ENCODE measurements around the gene COX5A. TPM values are rescaled to one million over a fixed set of nuclear protein-coding genes. Genes with fewer than 3 reads are reported as not detected.

The COX5A gene
- total and polyA plus RNA-seq, 4 donors: 72.6 to 222 (median 104) TPM

DNA sequence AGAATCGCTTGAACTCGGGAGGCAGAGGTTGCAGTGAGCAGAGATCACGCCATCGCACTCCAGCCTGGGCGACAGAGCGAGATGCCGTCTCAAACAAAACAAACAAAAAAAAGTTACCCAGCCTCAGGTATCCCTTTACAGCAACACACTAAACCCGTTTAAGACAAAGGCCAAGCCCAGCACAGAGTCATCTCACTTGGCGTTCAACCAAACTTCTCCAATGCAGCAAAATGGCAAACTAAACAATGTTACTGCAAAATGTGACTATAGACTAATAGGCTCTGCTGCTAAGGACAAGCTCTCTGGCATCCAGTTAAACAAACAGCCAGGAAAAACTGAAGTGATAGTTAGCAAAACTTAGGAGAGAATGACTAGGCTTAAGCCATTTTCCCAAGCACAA lies 24.8 kb downstream of the COX5A start:
- H3K4me1 ChIP-seq (ENCODE audit: control insufficient read depth in 1 of 2, insufficient read depth in 2 of 2, low read length in 2 of 2): no peaks in the 10 kb centered on the region
- no peaks in the 10 kb centered on the region for H3K9me3 ChIP-seq (ENCODE audit: control insufficient read depth, low read length)
- intact Hi-C loops (cut with DNase I): no loop called here
- DNase-seq: no peak
- no peak overlapping the region for H3K4me3 ChIP-seq (ENCODE audit: low read length in 2 of 2)
- ATAC-seq (ENCODE audit: low FRiP score): no peak
- H3K27me3 ChIP-seq (ENCODE audit: control insufficient read depth in 1 of 2, insufficient read depth in 2 of 2, low read length in 1 of 2): no peaks in the 10 kb centered on the region
- no peak overlapping the region for H3K27ac ChIP-seq (ENCODE audit: low read depth in 1 of 2, low read length in 2 of 2)
- H3K36me3 ChIP-seq (ENCODE audit: control insufficient read depth in 1 of 2, insufficient read depth in 2 of 2, low read length in 1 of 2): peaks cover 3% of the 10 kb centered on the region in 2 donors
- 88 to 89% methylated on average over 9 of the region's 9 CpGs for WGBS, 2 donors

- intact Hi-C loops (cut with DNase I): loop anchor here in 1 of 2 donors (5.0 kb wide), 2 partner anchors 36 to 44 kb away; partner anchors contain the start of gene SCAMP2
- H3K27ac ChIP-seq (ENCODE audit: low read depth in 1 of 2, low read length in 2 of 2): no peak overlapping the region
- DNase-seq (no peak), ATAC-seq (ENCODE audit: low FRiP score) (no peak)
- WGBS, 2 donors: 95 to 97% methylated on average over 4 of the region's 4 CpGs
- H3K36me3 ChIP-seq (ENCODE audit: control insufficient read depth in 1 of 2, insufficient read depth in 2 of 2, low read length in 1 of 2): peaks cover 2 to 3% of the 10 kb centered on the region in 2 donors
- H3K9me3 ChIP-seq (ENCODE audit: control insufficient read depth, low read length): no peaks in the 10 kb centered on the region
- H3K4me1 ChIP-seq (ENCODE audit: control insufficient read depth in 1 of 2, insufficient read depth in 2 of 2, low read length in 2 of 2): no peaks in the 10 kb centered on the region
- H3K27me3 ChIP-seq (ENCODE audit: control insufficient read depth in 1 of 2, insufficient read depth in 2 of 2, low read length in 1 of 2): no peaks in the 10 kb centered on the region
- H3K4me3 ChIP-seq (ENCODE audit: low read length in 2 of 2): no peak overlapping the region
These were observed 29.2 kb downstream of the COX5A start for GRCh38 chr15:74908635-74909034.

GRCh38 chr15:74907163-74907870 lies 30.6 kb downstream of the COX5A start:
- intact Hi-C loops (cut with DNase I): loop anchor here in 1 of 2 donors (2.0 to 5.0 kb wide), 3 partner anchors 29 to 45 kb away; partner anchors contain the start of gene SCAMP2
- ATAC-seq (ENCODE audit: low FRiP score) (peak; percentile 20), DNase-seq (no peak)
- Histone ChIP-seq H3K4me3 (ENCODE audit: low read length in 2 of 2) (peak overlapping the region; percentile 71 to 91), H3K4me1 (ENCODE audit: control insufficient read depth in 1 of 2, insufficient read depth in 2 of 2, low read length in 2 of 2) (no peaks in the 10 kb centered on the region), H3K9me3 (ENCODE audit: control insufficient read depth, low read length) (no peaks in the 10 kb centered on the region), H3K27ac (ENCODE audit: low read depth in 1 of 2, low read length in 2 of 2) (peak overlapping the region in 1 of 2 donors; percentile 69), H3K27me3 (ENCODE audit: control insufficient read depth in 1 of 2, insufficient read depth in 2 of 2, low read length in 1 of 2) (no peaks in the 10 kb centered on the region), H3K36me3 (ENCODE audit: control insufficient read depth in 1 of 2, insufficient read depth in 2 of 2, low read length in 1 of 2) (no peaks in the 10 kb centered on the region)
- 40 to 47% methylated on average over 8 of the region's 8 CpGs for WGBS, 2 donors

DNA sequence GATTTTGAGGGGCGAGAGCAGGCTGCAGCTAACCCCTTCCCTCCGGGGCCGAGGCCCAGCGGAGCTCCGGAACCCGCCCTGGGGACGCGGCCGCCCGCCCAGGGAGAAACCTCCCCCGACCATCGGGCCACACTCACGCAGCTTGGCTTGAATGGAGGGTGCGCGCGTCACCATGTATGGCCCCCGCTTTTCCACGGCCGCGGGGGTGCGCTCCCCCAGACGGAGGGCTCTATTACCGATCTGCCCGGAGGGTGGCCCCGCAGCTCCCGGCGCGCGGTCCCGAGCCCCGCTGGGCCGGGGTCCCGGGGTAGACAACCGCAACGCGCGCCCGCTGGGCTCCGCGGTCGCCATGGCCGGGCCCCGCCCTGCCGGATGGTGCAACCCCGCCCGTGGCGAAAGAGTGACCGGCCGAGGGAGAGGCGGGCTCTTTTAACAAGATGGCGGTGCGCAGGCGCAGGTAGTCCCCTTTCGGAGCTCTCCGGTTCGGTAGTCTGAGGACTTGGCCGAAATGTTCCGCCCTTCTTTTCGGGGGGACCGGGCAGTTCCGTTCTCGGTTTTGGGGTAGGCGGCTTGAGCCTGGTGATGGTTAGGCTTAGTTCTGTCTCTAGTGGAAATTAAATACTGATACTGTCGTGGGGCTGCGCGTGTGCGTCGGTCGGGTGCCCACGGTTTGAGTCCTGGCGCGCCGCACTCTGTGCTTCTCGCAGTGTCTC lies 31.3 kb downstream of the COX5A start, which contains the start of gene FAM219B:
Gene FAM219B, minus strand, starts transcription at position 402 of the 713 bp plus-strand sequence. Its CDS starts 51 bp downstream, at position 351.
- intact Hi-C loops (cut with DNase I): loop anchor here in 1 of 2 donors (2.0 to 5.0 kb wide), 3 partner anchors 30 to 46 kb away; partner anchors contain the start of gene SCAMP2
- peak within 1 kb of the TSS; percentile 69 to 78 for H3K27ac ChIP-seq (ENCODE audit: low read depth in 1 of 2, low read length in 2 of 2)
- H3K4me3 ChIP-seq (ENCODE audit: low read length in 2 of 2): peak within 1 kb of the TSS; percentile 71 to 91
- H3K4me1 ChIP-seq (ENCODE audit: control insufficient read depth in 1 of 2, insufficient read depth in 2 of 2, low read length in 2 of 2): no peaks in the 10 kb centered on the region
- 0 to 1% methylated on average over 71 to 74 of the region's 74 CpGs for WGBS, 2 donors
- H3K36me3 ChIP-seq (ENCODE audit: control insufficient read depth in 1 of 2, insufficient read depth in 2 of 2, low read length in 1 of 2): no peaks in the 10 kb centered on the region
- no peaks in the 10 kb centered on the region for H3K27me3 ChIP-seq (ENCODE audit: control insufficient read depth in 1 of 2, insufficient read depth in 2 of 2, low read length in 1 of 2)
- no peaks in the 10 kb centered on the region for H3K9me3 ChIP-seq (ENCODE audit: control insufficient read depth, low read length)
- DNase-seq (peak; percentile 96 to 98), ATAC-seq (ENCODE audit: low FRiP score) (peak; percentile 98)

DNA sequence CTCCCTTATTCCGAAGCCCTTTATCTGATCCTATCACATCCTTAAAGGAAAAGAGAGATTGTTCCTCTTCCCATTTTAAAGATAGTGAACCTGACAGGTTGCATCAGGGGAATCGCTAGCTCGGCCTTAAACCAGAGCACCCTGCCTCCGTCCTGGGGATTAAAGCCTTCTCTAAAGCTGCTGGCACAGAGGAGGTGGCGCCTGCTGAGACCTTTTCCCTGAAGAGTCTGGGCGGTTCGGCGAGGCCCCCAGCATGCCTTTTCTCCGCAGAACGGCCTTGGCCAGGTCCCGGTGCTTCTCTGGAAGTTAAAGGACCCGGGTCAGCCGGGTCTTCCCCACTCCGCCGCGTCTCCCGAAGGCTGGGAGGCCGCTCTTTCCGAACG lies 31.8 kb downstream of the COX5A start:
- peak; percentile 42 for ATAC-seq (ENCODE audit: low FRiP score)
- Histone ChIP-seq H3K9me3 (ENCODE audit: control insufficient read depth, low read length) (no peaks in the 10 kb centered on the region), H3K27ac (ENCODE audit: low read depth in 1 of 2, low read length in 2 of 2) (peak overlapping the region; percentile 33 to 78), H3K4me1 (ENCODE audit: control insufficient read depth in 1 of 2, insufficient read depth in 2 of 2, low read length in 2 of 2) (no peaks in the 10 kb centered on the region), H3K36me3 (ENCODE audit: control insufficient read depth in 1 of 2, insufficient read depth in 2 of 2, low read length in 1 of 2) (no peaks in the 10 kb centered on the region), H3K4me3 (ENCODE audit: low read length in 2 of 2) (peak overlapping the region; percentile 19 to 91), H3K27me3 (ENCODE audit: control insufficient read depth in 1 of 2, insufficient read depth in 2 of 2, low read length in 1 of 2) (no peaks in the 10 kb centered on the region)
- WGBS, 2 donors: 0% methylated on average over 20 of the region's 20 CpGs
- peak in 1 of 2 donors; percentile 57 for DNase-seq
- intact Hi-C loops (cut with DNase I): loop anchor here in 1 of 2 donors (2.0 to 5.0 kb wide), 3 partner anchors 31 to 46 kb away; partner anchors contain the start of gene SCAMP2

- ATAC-seq (ENCODE audit: low FRiP score) (no peak), DNase-seq (no peak)
- H3K4me3 ChIP-seq (ENCODE audit: low read length in 2 of 2): no peak overlapping the region
- no peaks in the 10 kb centered on the region for H3K9me3 ChIP-seq (ENCODE audit: control insufficient read depth, low read length)
- no peaks in the 10 kb centered on the region for H3K27me3 ChIP-seq (ENCODE audit: control insufficient read depth in 1 of 2, insufficient read depth in 2 of 2, low read length in 1 of 2)
- no peak overlapping the region for H3K27ac ChIP-seq (ENCODE audit: low read depth in 1 of 2, low read length in 2 of 2)
- intact Hi-C loops (cut with DNase I): no loop called here
- peaks cover 0 to 3% of the 10 kb centered on the region in 2 donors for H3K36me3 ChIP-seq (ENCODE audit: control insufficient read depth in 1 of 2, insufficient read depth in 2 of 2, low read length in 1 of 2)
- H3K4me1 ChIP-seq (ENCODE audit: control insufficient read depth in 1 of 2, insufficient read depth in 2 of 2, low read length in 2 of 2): no peaks in the 10 kb centered on the region
- WGBS, 2 donors: 87 to 92% methylated on average over 7 of the region's 7 CpGs
These were observed 33.6 kb downstream of the COX5A start for GRCh38 chr15:74904190-74904805.

- Histone ChIP-seq H3K4me1 (ENCODE audit: control insufficient read depth in 1 of 2, insufficient read depth in 2 of 2, low read length in 2 of 2) (no peaks in the 10 kb centered on the region), H3K4me3 (ENCODE audit: low read length in 2 of 2) (no peak overlapping the region), H3K27me3 (ENCODE audit: control insufficient read depth in 1 of 2, insufficient read depth in 2 of 2, low read length in 1 of 2) (no peaks in the 10 kb centered on the region), H3K27ac (ENCODE audit: low read depth in 1 of 2, low read length in 2 of 2) (no peak overlapping the region), H3K9me3 (ENCODE audit: control insufficient read depth, low read length) (no peaks in the 10 kb centered on the region), H3K36me3 (ENCODE audit: control insufficient read depth in 1 of 2, insufficient read depth in 2 of 2, low read length in 1 of 2) (peaks cover 0 to 3% of the 10 kb centered on the region in 2 donors)
- DNase-seq (no peak), ATAC-seq (ENCODE audit: low FRiP score) (no peak)
- intact Hi-C loops (cut with DNase I): no loop called here
- 87 to 100% methylated on average over 1 of the region's 1 CpG for WGBS, 2 donors
These were observed 34.2 kb downstream of the COX5A start for GRCh38 chr15:74903676-74904075.

GRCh38 chr15:74902295-74903075 lies 35.4 kb downstream of the COX5A start:
- 88 to 89% methylated on average over 4 of the region's 4 CpGs for WGBS, 2 donors
- DNase-seq (no peak), ATAC-seq (ENCODE audit: low FRiP score) (no peak)
- intact Hi-C loops (cut with DNase I): no loop called here
- H3K27ac ChIP-seq (ENCODE audit: low read depth in 1 of 2, low read length in 2 of 2): no peak overlapping the region
- no peaks in the 10 kb centered on the region for H3K4me1 ChIP-seq (ENCODE audit: control insufficient read depth in 1 of 2, insufficient read depth in 2 of 2, low read length in 2 of 2)
- no peaks in the 10 kb centered on the region for H3K27me3 ChIP-seq (ENCODE audit: control insufficient read depth in 1 of 2, insufficient read depth in 2 of 2, low read length in 1 of 2)
- no peaks in the 10 kb centered on the region for H3K9me3 ChIP-seq (ENCODE audit: control insufficient read depth, low read length)
- H3K36me3 ChIP-seq (ENCODE audit: control insufficient read depth in 1 of 2, insufficient read depth in 2 of 2, low read length in 1 of 2): peaks cover 0 to 3% of the 10 kb centered on the region in 2 donors
- H3K4me3 ChIP-seq (ENCODE audit: low read length in 2 of 2): no peak overlapping the region
